Measurements from ENCODE around the gene DPRX.

- TF ChIP-seq, protein P1, sequence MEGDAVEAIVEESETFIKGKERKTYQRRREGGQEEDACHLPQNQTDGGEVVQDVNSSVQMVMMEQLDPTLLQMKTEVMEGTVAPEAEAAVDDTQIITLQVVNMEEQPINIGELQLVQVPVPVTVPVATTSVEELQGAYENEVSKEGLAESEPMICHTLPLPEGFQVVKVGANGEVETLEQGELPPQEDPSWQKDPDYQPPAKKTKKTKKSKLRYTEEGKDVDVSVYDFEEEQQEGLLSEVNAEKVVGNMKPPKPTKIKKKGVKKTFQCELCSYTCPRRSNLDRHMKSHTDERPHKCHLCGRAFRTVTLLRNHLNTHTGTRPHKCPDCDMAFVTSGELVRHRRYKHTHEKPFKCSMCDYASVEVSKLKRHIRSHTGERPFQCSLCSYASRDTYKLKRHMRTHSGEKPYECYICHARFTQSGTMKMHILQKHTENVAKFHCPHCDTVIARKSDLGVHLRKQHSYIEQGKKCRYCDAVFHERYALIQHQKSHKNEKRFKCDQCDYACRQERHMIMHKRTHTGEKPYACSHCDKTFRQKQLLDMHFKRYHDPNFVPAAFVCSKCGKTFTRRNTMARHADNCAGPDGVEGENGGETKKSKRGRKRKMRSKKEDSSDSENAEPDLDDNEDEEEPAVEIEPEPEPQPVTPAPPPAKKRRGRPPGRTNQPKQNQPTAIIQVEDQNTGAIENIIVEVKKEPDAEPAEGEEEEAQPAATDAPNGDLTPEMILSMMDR (IDR thresholded peaks at IDR 0.05; ENCODE audit: low read length), result no peak
- TF ChIP-seq EZH2 (optimal IDR thresholded peaks at IDR 0.05; ENCODE audit: low read depth, low read length), result no peak
Observed at GRCh38 chr19:53583181-53583580, 48.6 kb upstream of the DPRX start.
